ENCODE results near the gene ZNF544. TPM values are rescaled to one million over a fixed set of nuclear protein-coding genes. Genes with fewer than 3 reads are reported as not detected.
A peak's percentile ranks its signal among the peaks of the same experiment; 100 is the strongest.
"Not testable (repeated sequence)": the region's sequence is repeated elsewhere in the genome, so short reads cannot be mapped to it uniquely, and the experiment has no call there.

ZNF544 gene
- polyA plus RNA-seq, 3 donors, result 34.2 to 47.5 (median 44.4) TPM

DNA sequence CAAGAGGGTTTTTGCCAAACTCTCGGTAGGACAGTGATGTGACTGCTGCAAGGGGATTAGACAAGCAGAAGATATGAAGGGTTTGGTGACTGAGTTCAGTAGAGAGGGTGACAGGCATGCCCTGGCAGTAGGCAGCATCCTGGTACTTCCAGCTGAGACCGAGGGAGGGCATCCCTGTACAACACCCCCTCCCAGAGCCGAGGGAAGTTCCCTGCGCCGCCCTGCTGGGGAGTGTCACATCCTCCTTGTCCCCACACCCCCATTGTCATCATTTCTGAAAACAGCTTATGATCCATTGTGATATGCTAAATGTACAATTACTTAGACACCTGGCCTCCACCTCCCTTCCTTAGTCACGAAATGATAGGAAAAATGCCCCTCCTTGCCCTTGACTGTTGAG lies 14.6 kb downstream of the ZNF544 start:
- no peak for DNase-seq

DNA sequence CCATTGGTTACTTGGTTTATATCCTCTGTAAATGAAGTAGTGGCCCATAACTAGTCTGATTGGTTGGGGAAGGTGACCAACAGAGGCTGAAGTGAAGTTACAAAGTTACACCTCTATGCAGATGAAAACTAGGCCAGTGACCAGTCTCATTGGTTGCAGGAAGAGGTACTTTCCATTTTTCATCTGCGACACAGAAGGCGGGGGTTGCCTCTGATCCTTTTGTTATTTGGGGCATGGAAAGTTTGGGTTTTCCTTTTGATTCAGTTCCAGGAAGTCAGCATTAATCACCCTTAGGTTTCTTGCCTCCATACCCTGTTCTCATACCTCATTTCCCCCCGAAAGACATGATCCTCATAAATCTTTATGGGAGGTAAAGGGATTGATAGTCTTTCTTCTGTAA lies 20.2 kb downstream of the ZNF544 start:
- DNase-seq, result no peak

DNA sequence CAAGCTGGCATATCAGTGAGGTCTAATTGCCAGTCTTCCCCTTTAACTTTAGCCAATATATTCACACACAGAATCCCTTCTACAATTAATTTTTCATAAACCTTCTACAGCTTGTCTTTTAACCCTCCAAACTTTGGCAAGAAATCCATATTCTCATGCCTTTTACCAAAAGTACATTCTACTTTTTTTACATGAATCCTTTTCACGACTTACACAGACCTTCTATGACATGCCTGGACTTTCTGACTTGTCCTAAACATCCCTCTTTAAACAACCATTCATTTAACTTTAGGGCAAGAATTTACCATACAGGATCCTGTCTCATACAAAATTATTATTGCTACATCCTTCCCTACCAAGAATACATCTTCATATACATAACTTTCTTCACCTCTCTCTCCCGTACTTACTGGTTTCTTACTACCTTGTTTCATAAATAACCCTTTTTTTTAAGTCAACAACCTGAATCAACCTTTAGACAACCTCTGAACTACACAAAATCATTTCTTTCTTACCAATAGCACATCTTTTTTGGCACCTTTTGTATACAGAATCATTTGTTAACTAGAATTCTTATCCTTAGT lies 23.5 kb downstream of the ZNF544 start:
- peak; percentile 37 for DNase-seq

DNA sequence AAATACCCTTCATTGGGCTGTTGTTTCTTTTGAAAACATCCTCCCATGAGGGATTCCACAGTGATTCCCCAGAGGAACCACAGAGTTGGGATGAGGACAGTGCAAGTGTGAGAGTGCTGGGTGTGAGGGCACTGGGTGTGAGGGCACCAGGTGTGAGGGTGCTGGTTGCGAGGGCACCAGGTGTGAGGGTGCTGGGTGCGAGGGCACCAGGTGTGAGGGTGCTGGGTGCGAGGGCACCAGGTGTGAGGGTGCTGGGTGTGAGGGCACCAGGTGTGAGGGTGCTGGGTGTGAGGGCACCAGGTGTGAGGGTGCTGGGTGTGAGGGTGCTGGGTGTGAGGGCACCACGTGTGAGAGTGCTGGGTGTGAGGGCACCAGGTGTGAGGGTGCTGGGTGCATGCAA lies 29.5 kb downstream of the ZNF544 start:
- DNase-seq, result not testable (repeated sequence)

DNA sequence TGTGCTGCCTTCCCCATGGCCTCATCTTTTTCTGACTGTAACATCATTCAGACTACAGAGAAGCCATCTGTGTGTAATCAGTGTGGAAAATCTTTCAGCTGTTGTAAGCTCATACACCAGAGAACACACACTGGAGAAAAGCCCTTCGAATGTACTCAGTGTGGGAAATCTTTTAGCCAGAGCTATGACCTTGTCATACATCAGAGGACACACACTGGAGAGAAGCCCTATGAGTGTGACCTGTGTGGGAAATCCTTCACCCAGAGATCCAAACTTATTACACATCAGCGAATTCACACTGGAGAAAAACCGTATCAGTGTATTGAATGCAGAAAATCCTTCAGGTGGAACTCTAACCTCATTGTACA lies 32.9 kb downstream of the ZNF544 start:
- DNase-seq, result no peak

DNA sequence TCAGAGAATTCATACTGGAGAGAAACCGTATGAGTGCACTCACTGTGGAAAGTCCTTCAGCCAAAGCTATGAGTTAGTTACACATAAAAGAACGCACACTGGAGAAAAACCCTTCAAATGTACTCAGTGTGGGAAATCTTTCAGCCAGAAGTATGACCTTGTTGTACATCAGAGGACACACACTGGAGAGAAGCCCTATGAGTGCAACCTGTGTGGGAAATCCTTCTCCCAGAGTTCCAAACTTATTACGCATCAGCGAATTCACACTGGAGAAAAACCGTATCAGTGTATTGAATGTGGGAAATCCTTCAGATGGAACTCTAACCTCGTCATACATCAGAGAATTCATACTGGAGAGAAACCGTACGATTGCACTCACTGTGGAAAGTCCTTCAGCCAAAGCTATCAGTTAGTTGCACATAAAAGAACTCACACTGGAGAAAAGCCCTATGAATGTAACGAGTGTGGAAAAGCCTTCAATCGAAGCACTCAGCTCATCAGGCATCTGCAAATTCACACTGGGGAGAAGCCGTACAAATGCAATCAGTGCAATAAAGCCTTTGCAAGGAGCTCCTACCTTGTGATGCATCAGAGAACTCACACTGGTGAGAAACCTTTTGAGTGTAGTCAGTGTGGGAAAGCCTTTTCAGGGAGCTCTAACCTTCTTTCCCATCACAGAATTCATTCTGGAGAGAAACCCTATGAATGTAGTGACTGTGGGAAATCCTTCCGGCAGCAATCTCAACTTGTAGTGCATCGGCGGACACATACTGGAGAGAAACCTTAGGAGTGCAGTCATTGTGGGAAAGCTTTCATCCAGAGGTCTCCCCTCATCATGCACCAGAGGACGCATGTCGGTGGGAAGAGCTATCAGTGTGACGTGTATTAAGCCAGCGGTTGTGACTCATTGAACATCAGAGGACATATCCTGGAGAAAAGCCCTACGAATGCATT lies 33.5 kb downstream of the ZNF544 start:
- no peak for DNase-seq

DNA sequence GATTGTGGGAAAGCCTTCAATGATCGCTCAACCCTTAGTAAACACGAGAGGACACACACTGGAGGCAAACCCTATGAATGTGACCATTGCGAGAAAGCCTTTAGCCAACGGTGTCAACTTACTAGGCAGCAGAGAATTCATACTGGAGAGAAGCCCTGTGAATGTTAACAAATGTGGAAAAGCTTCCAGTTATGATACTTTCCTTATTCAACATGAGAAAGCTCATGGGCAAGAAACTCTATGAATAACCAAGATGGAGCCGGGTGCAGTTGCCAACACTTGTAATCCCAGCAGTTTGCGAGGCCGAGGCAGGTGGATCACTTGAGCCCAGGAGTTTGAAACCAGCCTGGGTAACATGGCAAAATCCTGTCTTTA lies 34.2 kb downstream of the ZNF544 start:
- DNase-seq, result no peak

DNA sequence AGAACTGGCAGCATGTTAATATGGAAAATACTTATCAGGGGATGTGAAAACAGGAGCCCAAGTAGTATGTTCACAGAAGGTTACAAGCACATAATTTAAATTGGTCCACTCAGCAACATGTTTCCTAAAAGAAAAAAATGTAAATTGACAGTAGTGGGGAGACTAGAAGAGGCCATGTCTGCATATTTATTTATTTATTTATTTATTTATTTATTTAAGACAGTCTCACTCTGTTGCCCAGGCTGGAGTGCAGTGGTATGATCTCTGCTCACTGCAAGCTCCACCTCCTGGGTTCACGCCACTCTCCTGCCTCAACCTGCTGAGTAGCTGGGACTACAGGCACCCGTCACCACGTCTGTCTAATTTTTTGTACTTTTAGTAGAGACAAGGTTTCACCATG lies 36.4 kb downstream of the ZNF544 start:
- DNase-seq, result no peak

DNA sequence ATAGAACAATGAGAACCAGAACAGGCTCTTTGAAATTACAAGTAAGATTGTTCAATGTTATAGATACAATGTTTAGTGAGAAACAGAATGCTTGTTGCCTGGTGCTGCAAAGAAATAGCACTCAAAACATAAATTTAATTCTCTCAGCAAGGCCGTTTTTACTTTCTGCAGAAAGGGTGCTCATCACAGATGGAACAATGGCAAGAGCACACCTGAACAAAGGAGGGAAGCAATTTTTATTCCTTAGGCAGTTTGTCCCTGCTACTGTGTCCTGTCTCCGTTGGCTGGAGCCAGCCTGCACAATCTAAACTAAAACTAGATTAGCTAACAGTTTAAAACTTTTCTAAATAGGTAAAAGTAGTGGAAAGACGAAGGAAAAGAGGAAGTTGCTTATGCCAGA lies 39.6 kb downstream of the ZNF544 start:
- no peak for DNase-seq

DNA sequence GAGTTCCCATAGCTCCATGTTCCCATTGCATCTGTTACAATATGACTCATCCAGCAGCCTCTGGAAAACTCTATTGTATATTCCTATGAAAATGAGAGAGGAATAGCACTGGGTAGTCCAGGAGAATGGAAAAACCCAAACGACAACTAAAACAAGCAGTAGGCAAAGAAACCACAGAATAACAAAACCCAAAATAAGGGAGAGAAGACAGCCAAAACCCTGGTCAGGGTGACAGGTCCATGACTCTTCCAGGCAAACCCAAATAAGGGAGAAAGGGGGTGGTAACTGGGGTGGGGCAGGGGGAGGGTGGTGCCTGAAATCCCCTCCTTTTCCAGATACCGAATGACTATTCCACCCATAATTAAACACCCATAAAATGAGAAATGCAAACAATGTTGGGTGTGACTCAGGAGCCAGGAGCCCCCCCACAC lies 46.1 kb downstream of the ZNF544 start:
- no peak for DNase-seq

DNA sequence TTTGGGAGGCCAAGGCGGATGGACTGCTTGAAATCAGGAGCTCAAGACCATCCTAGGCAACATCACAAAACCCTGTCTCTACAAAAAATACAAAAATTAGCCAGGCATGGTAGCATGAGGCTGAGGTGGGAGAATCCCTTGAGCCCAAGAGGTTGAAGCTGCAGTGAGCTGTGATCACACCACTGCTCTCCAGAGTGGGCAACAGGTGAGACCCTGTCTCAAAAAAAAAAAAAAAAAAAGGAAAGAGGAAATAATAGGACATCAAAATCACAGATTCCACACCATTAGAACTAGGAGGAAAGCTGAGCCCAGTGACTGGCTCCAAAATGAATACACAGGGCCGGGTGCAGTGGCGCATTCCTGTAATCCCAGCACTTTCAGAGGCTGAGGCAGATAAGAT lies 46.9 kb downstream of the ZNF544 start:
- DNase-seq, result no peak

DNA sequence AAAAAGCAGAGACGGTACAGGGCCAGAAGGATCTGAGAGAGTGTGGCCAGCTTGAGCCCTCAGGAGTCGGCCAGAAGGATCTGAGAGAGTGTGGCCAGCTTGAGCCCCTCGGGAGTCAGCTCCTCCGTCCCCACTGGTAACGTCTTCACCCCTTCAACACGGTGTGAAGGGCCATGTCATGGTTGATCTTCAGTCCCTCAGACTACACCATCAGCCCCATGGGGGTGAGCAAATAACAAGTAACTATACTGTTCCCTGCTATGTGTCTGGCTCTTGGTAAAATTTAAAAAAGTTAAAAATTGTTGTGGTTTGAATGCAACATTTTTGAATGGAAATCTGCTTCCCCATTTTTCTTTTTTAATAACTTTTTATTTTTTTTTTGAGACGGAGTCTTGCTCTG lies 48.5 kb downstream of the ZNF544 start:
- DNase-seq, result no peak

DNA sequence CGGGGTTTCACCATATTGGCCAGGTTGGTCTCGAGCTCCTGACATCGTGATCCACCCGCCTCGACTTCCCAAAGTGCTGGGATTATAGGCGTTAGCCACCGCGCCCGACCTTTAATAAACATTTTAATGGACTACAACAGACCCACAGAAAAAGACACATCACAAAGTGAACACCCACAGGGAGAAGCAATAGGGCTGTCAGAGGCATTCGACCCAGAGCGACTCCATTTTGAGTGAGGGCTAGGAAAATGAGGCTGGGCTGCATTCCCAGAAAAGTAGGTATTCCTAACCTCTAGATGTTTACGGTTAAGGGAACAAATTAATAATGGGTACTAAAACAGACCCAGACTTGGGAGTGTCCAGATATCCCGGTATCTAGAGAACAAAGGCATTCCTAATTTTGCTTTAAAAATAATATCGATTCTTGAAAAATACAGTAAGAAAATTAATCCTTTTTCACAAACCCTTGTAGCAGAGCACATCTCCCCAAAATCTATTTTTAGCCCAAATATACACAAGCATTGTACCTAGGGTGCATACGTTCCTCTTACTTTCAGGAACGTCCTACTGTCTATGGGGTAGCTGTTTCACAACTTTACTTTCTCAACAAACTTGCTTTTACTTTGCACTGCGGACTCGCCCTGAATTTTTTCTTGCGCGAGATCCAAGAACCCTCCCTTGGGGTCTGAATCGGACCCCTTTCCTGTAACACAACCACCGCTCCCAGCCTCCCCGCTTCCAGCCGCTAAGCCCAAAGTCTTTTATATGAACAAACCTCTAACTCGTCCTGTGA lies 49.2 kb downstream of the ZNF544 start:
- DNase-seq, result no peak

DNA sequence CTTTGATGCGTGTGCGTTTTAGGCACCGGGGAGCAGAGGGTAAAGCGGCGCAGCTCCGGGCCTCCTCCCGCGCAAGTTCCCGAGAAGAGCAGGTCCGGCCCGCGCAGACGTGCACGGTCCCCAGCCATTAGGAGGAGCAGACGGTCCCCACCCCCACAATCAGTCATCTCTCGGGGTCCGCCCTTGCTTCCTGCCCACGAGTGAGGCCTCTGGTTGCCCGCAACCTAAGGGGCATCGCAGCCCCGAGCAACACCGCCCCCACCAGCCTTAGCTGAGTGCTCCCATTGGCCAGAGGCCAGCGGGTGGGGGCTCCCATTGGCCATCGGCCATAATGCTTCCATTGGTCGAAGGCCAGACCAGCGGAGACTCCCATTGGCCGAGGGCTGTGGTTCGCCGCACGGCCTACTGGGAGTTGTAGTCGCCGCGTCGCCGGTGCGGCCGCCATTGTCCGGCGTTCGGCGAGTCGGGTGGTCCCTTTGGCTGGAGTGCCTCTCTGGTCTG lies 49.9 kb downstream of the ZNF544 start, which contains the start of gene ZNF8:
ZNF8 (plus strand) TSS at position 415 of the 501 bp plus-strand sequence. CDS start 127 bp downstream, outside the sequence.
- DNase-seq, result peak; percentile 98

DNA sequence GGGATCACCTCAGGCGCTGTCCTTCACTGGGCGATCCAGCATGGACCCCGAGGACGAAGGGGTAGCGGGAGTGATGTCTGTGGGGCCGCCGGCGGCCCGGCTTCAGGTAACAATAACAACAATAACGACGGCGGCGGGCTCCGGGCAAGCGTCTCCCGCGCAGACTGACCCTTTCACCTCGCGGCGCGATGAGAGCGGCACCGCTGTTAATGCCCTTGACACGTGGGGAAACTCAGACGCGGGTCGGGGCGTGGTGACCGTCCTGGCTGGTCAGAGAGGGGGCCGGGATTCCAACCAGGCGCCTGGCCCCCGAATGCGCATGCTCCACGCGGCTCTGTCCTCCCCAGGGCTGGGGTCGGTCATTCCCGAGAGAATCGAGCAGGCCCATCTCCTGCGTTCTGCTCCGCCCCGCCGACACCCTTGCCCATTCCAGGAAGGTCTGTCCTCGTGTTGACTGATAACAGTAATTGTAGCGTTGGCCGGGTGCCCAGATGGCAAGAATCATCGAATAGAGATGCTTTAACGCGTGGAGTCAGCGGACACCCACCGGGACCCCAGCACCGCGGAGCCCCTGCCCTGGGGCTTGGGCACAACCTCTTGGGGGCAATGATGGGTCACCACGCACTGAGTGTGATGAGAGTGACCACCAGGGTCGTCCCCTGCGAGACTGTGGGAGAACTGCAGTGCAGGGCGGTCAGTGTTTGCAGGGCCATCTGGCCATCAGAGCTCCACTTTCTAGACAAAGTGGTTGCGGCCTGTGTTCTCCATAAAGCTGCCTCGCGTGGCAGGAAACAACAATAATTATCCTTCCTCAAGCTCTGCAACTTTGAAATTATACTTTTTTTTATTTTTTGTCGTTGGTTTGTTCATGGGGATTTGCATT lies 50.6 kb downstream of the ZNF544 start:
- DNase-seq, result peak; percentile 58

DNA sequence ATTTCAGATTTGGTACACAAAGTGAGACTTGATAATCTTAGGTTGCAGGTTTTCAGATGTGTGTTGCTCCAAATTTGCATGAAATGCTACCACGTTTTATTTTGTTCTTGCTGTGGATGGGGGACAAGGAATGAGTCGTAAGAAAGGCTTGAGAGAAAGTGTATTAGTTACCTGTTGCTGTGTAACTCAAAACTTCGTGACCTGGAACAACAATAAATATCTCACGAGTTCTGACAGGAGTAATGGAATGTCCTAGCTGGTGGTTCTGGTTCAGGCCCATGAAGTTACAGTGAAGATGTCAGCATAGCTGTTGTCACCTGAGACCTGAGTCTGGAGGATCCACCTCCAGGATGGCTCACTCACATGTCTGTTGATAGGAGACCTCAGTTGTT lies 51.2 kb downstream of the ZNF544 start:
- no peak for DNase-seq

DNA sequence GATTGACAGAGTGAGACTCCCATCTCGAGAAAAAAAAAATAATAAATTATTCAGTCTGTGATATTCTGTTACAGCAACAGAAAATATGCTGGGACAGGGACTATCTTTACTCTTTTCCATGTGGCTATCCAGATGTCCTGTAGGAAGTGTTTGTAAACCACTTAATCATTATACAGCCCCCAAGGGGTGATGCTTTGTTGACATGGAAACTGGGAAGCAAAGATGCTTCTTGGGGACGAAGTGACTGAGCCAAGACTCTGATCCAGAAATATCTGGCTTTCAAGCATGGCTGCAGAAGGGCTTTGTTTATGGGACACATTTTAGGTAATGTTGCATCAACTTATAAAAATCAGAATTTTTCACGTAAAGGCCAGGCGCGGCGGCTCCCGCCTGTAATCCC lies 55.5 kb downstream of the ZNF544 start:
- DNase-seq, result no peak

DNA sequence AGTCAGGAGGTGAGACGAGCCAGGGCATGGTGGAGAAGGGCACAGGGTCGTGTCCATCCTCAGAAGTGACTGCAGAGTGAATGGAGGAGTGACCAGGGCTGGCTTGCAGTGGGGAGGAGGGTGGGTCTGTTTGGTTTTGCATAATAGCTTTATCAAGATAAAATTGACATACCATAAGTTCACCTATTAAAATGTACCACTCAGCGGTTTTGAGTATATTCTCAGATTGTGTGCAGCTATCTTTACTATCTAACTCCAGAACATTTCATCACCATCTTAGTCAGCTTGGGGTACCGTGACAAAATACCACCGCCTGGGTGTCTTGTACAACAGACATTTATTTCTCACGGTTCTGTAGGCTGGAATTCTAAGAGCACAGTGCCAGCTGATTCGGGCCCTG lies 63.2 kb downstream of the ZNF544 start:
- no peak for DNase-seq

DNA sequence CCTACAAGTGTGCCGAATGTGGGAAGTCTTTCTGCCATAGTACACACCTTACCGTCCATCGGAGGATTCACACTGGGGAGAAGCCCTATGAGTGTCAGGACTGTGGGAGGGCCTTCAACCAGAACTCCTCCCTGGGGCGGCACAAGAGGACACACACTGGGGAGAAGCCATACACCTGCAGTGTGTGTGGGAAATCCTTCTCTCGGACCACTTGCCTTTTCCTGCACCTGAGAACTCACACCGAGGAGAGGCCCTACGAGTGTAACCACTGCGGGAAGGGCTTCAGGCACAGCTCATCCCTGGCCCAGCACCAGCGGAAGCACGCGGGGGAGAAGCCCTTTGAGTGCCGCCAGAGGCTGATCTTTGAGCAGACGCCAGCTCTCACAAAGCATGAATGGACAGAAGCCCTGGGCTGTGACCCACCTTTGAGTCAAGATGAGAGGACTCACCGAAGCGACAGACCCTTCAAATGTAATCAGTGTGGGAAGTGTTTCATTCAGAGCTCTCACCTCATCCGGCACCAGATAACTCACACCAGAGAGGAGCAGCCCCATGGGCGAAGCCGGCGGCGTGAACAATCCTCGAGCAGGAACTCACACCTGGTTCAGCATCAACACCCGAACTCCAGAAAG lies 66.1 kb downstream of the ZNF544 start:
- no peak for DNase-seq

DNA sequence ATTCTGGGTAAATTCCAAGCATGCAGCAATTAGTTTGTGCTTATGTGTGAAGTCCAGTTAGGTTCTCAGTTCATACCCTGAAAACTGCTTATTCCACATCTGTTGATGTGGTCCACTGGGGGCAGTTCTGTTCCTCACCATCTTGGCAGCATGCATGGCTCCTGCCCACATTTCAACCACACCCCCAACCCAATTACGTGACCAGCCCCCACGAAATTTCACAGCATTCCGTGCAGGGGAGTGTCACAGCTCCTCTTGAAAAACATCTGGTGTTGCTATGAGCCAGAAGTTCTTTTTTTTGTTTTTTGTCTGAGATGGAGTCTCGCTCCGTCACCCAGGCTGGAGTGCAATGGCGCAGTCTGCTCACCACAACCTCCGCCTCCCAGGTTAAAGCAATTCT lies 67.4 kb downstream of the ZNF544 start:
- DNase-seq, result no peak

DNA sequence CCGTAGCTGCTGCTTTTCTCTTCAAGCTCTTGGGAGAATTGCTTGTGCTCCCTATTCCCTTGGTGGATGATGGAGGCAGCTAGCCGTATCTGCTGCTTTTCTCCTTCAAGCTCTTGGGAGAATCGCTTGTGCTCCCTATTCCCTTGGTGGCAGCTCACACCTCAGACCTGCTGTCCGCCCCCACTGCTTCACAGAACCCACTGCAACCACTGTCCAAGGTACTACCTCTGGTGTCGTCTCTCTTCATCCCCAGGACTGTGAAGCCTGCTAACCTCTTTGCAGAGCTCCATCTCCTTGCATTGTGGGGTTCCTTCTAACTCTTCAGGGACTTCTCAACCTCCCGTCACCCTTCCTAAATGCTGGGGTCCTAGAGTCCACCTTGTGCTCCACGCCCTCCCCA lies 71.9 kb downstream of the ZNF544 start:
- no peak for DNase-seq

All from renal pelvis (tissue), 4 donors.